ENCODE data around the gene LBP.

The LBP gene, protein sequence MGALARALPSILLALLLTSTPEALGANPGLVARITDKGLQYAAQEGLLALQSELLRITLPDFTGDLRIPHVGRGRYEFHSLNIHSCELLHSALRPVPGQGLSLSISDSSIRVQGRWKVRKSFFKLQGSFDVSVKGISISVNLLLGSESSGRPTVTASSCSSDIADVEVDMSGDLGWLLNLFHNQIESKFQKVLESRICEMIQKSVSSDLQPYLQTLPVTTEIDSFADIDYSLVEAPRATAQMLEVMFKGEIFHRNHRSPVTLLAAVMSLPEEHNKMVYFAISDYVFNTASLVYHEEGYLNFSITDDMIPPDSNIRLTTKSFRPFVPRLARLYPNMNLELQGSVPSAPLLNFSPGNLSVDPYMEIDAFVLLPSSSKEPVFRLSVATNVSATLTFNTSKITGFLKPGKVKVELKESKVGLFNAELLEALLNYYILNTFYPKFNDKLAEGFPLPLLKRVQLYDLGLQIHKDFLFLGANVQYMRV

DNA sequence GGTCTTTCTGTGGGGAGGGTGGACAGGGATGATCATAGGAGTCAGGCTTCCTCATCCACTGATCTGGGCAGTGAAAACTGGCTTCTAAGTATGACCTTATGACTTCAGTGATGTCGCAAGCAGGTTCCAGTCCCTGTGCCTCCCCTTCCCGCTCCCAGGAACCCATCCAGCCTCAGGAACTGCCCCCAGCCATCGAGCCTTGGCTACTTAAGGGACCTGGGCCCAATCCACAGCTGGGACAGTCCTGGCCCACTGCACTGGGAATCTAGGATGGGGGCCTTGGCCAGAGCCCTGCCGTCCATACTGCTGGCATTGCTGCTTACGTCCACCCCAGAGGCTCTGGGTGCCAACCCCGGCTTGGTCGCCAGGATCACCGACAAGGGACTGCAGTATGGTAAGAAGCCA is at the start of gene LBP:
Gene LBP (plus strand): TSS at position 236 of the 405 bp plus-strand sequence. CDS start 35 bp downstream, at position 271.
- Mint-ChIP-seq H3K9me3 (no peaks in the 10 kb centered on the region), H3K27me3 (peaks cover 3% of the 10 kb centered on the region), H3K4me1 (ENCODE audit: low read depth) (no peaks in the 10 kb centered on the region), H3K4me3 (no peak within 1 kb of the TSS), H3K36me3 (ENCODE audit: low read depth) (no peaks in the 10 kb centered on the region), H3K27ac (no peak within 1 kb of the TSS)

GRCh38 chr20:38297916-38298674 is 48.2 kb upstream of the LBP start:
- H3K4me1 Mint-ChIP-seq (ENCODE audit: low read depth): peaks cover 3% of the 10 kb centered on the region
- no peak overlapping the region for H3K4me3 Mint-ChIP-seq
- no peaks in the 10 kb centered on the region for H3K36me3 Mint-ChIP-seq (ENCODE audit: low read depth)
- no peak overlapping the region for H3K27ac Mint-ChIP-seq
- no peaks in the 10 kb centered on the region for H3K9me3 Mint-ChIP-seq
- peaks cover 33% of the 10 kb centered on the region for H3K27me3 Mint-ChIP-seq

DNA sequence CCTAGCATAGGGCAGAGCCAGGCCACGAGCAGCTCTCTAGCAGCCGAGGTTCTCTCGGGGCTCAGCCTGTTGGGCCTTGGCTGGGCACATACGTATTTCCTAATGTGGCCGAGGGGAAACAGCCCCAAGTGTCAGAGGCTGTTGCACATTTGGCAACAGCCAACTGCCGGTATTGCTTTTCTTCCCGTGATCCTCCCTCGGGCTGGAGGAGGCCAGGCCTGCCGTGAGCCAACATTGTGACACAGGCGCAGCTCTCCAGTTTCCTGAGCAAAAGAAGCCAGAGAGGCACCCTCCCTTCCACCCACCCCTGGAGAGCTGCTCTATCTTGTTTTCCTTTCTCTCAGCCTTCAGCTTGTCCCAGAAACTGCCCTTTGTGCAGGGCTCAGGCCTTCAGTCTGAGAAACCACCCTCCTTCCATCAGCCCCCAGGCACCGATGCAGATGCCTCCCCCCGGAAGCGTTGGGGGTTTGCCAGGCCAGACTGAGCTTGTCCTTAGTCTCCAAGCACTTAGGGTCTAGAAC is 47.5 kb upstream of the LBP start:
- Mint-ChIP-seq H3K27me3 (peaks cover 40% of the 10 kb centered on the region), H3K4me3 (no peak overlapping the region), H3K36me3 (ENCODE audit: low read depth) (no peaks in the 10 kb centered on the region), H3K27ac (no peak overlapping the region), H3K9me3 (no peaks in the 10 kb centered on the region), H3K4me1 (ENCODE audit: low read depth) (peaks cover 10% of the 10 kb centered on the region)

GRCh38 chr20:38299963-38300362 is 46.3 kb upstream of the LBP start:
- H3K4me1 Mint-ChIP-seq (ENCODE audit: low read depth): peaks cover 21% of the 10 kb centered on the region
- H3K36me3 Mint-ChIP-seq (ENCODE audit: low read depth): no peaks in the 10 kb centered on the region
- peaks cover 51% of the 10 kb centered on the region for H3K27me3 Mint-ChIP-seq
- no peak overlapping the region for H3K4me3 Mint-ChIP-seq
- H3K27ac Mint-ChIP-seq: no peak overlapping the region
- no peaks in the 10 kb centered on the region for H3K9me3 Mint-ChIP-seq

GRCh38 chr20:38300438-38300837 is 45.8 kb upstream of the LBP start:
- Mint-ChIP-seq H3K4me1 (ENCODE audit: low read depth) (peaks cover 22% of the 10 kb centered on the region), H3K9me3 (no peaks in the 10 kb centered on the region), H3K27me3 (peaks cover 50% of the 10 kb centered on the region)

DNA sequence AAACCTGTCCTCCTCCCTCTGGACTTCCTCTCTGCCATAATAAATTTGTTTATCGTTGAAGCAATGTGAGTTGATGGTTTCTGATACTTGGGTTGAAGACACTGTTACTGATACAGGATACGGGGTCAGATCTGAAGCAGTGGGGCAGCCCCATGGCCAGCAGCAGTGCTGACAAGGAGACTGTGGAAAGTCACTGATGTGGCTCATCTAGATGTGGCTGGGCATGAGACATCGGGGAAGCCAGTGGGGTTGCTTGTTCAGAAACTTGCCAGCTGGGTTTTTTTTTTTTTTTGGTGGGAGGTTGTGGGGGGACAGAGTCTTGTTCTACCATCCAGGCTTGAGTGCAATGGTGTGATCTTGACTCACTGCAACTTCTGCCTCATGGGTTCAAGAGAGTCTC is 45.0 kb upstream of the LBP start:
- no peaks in the 10 kb centered on the region for H3K9me3 Mint-ChIP-seq
- no peak overlapping the region for H3K27ac Mint-ChIP-seq
- peaks cover 22% of the 10 kb centered on the region for H3K4me1 Mint-ChIP-seq (ENCODE audit: low read depth)
- peaks cover 50% of the 10 kb centered on the region for H3K27me3 Mint-ChIP-seq
- no peaks in the 10 kb centered on the region for H3K36me3 Mint-ChIP-seq (ENCODE audit: low read depth)
- no peak overlapping the region for H3K4me3 Mint-ChIP-seq

More at GRCh38 chr20:38300438-38300837, 45.8 kb upstream of the LBP start:
- Mint-ChIP-seq H3K27ac (no peak overlapping the region), H3K4me3 (no peak overlapping the region), H3K36me3 (ENCODE audit: low read depth) (no peaks in the 10 kb centered on the region)

GRCh38 chr20:38302786-38303185 is 43.5 kb upstream of the LBP start:
- Mint-ChIP-seq H3K9me3 (no peaks in the 10 kb centered on the region), H3K4me1 (ENCODE audit: low read depth) (peaks cover 22% of the 10 kb centered on the region), H3K27ac (no peak overlapping the region), H3K36me3 (ENCODE audit: low read depth) (no peaks in the 10 kb centered on the region), H3K4me3 (no peak overlapping the region), H3K27me3 (peaks cover 61% of the 10 kb centered on the region)

DNA sequence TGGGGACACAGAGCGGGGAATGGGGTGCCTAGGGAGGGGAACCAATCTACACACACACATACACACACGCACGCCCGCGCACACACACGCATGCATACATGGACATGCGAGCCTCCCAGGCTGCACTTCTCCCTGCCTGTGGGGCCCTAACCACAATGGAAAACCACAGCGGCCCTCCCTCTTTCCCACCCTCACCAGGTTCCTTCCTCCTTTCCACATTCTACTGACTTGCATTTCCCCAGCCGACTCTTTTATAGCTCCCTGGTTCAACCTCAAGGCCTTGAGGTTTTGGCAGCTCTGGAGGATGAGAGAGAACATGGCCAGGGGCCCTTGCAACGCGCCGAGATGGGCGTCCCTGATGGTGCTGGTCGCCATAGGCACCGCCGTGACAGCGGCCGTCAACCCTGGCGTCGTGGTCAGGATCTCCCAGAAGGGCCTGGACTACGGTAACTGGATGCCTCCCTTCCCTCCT is 42.3 kb upstream of the LBP start, which contains the start of gene BPI:
Gene BPI (plus strand): TSS at position 249 of the 472 bp plus-strand sequence. CDS start 68 bp downstream, at position 317.
- Mint-ChIP-seq H3K9me3 (no peaks in the 10 kb centered on the region), H3K36me3 (ENCODE audit: low read depth) (no peaks in the 10 kb centered on the region), H3K27ac (no peak within 1 kb of the TSS), H3K27me3 (peaks cover 65% of the 10 kb centered on the region), H3K4me3 (peak within 1 kb of the TSS; percentile 18), H3K4me1 (ENCODE audit: low read depth) (peaks cover 22% of the 10 kb centered on the region)

GRCh38 chr20:38304845-38305447 is 41.3 kb upstream of the LBP start:
- no peaks in the 10 kb centered on the region for H3K9me3 Mint-ChIP-seq
- H3K27ac Mint-ChIP-seq: no peak overlapping the region
- H3K4me3 Mint-ChIP-seq: no peak overlapping the region
- H3K4me1 Mint-ChIP-seq (ENCODE audit: low read depth): peaks cover 22% of the 10 kb centered on the region
- H3K36me3 Mint-ChIP-seq (ENCODE audit: low read depth): no peaks in the 10 kb centered on the region
- peaks cover 65% of the 10 kb centered on the region for H3K27me3 Mint-ChIP-seq

GRCh38 chr20:38305541-38305940 is 40.7 kb upstream of the LBP start:
- Mint-ChIP-seq H3K27ac (no peak overlapping the region), H3K9me3 (no peaks in the 10 kb centered on the region), H3K36me3 (ENCODE audit: low read depth) (no peaks in the 10 kb centered on the region), H3K4me1 (ENCODE audit: low read depth) (peaks cover 22% of the 10 kb centered on the region), H3K27me3 (peaks cover 67% of the 10 kb centered on the region), H3K4me3 (no peak overlapping the region)

GRCh38 chr20:38306379-38306778 is 39.9 kb upstream of the LBP start:
- Mint-ChIP-seq H3K9me3 (no peaks in the 10 kb centered on the region), H3K4me3 (no peak overlapping the region), H3K27me3 (peaks cover 67% of the 10 kb centered on the region), H3K36me3 (ENCODE audit: low read depth) (no peaks in the 10 kb centered on the region), H3K27ac (no peak overlapping the region), H3K4me1 (ENCODE audit: low read depth) (peaks cover 22% of the 10 kb centered on the region)

GRCh38 chr20:38307371-38308046 is 38.8 kb upstream of the LBP start:
- Mint-ChIP-seq H3K27ac (no peak overlapping the region), H3K36me3 (ENCODE audit: low read depth) (no peaks in the 10 kb centered on the region), H3K9me3 (no peaks in the 10 kb centered on the region), H3K27me3 (peaks cover 65% of the 10 kb centered on the region), H3K4me3 (no peak overlapping the region), H3K4me1 (ENCODE audit: low read depth) (peaks cover 22% of the 10 kb centered on the region)

DNA sequence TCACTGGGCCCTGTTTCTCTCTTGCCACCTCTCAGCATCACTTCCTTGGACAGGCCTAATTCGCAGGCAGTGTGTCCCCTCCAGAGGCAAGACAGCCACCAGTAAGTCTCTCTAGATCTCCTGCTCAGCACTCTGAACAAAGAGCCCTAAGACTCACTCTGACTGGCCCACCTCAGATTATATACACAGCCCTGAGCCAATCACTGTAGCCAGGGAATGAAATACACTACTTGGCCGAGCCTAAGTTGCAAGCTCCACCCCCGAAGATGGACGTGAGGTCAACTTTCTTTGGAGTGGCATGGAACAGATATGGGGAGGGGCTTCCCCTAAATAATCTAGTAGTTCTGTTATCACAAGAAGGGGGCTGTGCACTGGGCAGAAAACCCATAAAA is 38.2 kb upstream of the LBP start:
- no peaks in the 10 kb centered on the region for H3K36me3 Mint-ChIP-seq (ENCODE audit: low read depth)
- no peak overlapping the region for H3K27ac Mint-ChIP-seq
- H3K4me1 Mint-ChIP-seq (ENCODE audit: low read depth): peaks cover 19% of the 10 kb centered on the region
- H3K27me3 Mint-ChIP-seq: peaks cover 62% of the 10 kb centered on the region
- H3K4me3 Mint-ChIP-seq: no peak overlapping the region
- H3K9me3 Mint-ChIP-seq: no peaks in the 10 kb centered on the region

DNA sequence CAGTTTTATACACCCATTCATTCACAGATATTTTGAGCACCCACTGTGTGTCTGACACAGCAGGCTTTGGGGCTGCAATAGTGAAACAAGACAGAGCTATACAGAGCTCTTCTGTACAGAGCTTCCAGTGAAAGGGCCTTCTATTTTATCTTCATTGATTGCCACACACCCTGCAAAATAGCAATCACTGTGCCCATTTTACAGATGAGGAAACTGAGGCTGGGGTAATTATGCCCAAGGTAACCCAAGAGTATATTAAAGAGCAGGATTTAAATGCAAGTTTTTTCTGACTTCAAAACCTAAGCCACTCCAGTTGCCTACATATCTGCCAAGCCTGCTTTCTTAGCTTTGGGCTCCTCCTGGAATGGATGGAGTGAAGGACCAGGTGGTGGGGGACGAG is 37.8 kb upstream of the LBP start:
- no peak overlapping the region for H3K27ac Mint-ChIP-seq
- H3K9me3 Mint-ChIP-seq: no peaks in the 10 kb centered on the region
- H3K36me3 Mint-ChIP-seq (ENCODE audit: low read depth): no peaks in the 10 kb centered on the region
- peaks cover 58% of the 10 kb centered on the region for H3K27me3 Mint-ChIP-seq
- no peak overlapping the region for H3K4me3 Mint-ChIP-seq
- H3K4me1 Mint-ChIP-seq (ENCODE audit: low read depth): peaks cover 15% of the 10 kb centered on the region

Measured in stimulated activated naive CD8-positive, alpha-beta T cell treated with anti-CD3 and anti-CD28 coated beads, Interleukin-15, Interleukin-2, amounts not matched to agents 100 ng/mL and 50 ng/mL, for 24 hours (primary cell).